Peyer's patch (tissue), 4 donors: Measurements from ENCODE around the gene GSTO2.

Experiments
- CTCF ChIP-seq, 6 experiments: fragments of 450-650 bp in 4 of 6; fragments of 200-600 bp in 2 of 6; sonication (generic) in 1 of 6; IDR thresholded peaks; one replicate each; pipeline ENCODE4 v1.5.1; 2017 to 2019; ENCODE audit warnings: antibody characterized with exemption in 6 of 6, mild to moderate bottlenecking in 3 of 6, moderate library complexity in 1 of 6
- POLR2A ChIP-seq, 2 donors: fragments of 450-650 bp; IDR thresholded peaks; one replicate each; pipeline ENCODE4 v1.5.1; 2017; ENCODE audit warnings: antibody characterized with exemption in 2 of 2, mild to moderate bottlenecking in 2 of 2, moderate library complexity in 2 of 2

DNA sequence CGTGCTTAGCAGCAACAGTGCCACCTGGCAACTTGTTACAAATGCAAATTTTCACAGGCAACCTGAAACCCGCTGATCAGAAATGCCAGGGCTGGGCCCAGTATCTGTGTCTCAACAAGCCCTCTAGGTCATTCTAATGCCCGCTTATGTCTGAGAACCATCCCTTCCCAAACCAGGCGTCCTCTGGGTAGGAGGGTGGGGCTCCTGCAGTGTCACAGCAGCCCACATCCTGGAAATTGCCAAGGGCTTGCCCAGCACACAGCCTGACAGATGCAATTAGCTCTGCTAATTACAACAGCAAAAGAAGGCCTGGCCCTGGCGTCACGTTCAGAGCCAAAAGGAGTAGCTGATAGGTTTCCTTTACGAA is 53.4 kb downstream of the GSTO2 start:
- no peak for TF ChIP-seq CTCF (IDR thresholded peaks at IDR 0.05)
- no peak for TF ChIP-seq POLR2A (IDR thresholded peaks at IDR 0.05)
